Measurements from ENCODE around the gene SLC35E1.

DNA sequence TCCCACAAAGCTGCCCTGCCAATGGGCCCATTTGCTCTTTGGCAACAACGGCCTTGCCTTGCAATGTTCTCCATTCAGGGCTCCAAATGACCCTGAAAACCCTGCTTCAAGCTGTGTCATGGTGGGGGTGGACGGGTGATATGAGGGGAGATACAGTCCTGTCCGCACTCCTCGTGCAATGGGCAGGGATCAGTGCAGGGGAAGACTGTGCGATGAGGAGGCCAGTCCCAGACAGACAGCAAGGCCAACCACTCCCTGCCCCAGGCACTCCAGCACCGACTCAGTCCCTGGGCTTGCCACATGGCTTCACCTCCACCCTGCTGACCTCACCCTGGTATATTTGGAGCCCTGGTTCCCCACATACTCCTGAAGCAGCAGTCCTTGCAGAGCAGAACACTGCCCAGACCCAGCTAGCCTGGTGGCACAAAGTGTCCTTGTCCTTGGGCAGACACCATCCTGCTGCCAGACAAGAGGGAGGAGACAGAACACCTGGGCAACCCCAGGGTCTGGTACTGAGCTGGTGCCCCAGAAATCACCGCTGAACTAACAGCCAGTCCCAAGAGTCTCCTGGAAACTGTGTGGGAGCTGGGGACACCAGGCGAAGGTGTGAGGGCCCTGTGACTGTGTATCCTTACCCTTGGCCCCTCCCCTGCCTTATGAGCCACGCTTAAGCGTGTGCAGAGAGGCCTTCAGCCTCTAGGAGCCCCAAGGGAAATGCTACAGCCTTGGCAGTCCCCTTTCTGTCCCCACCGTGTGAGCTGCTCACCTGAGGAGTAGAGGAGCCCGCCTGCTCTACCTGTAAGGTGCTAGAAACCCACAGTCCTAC lies 9.1 kb upstream of the SLC35E1 start:
- no peak for TF ChIP-seq POLR2A (IDR thresholded peaks at IDR 0.05; ENCODE audit: low read length)
- no peak for TF ChIP-seq GATA1 (IDR thresholded peaks at IDR 0.05; ENCODE audit: low read depth, low read length)
